Measurements from ENCODE around the gene ARAP3. TPM values are rescaled to one million over a fixed set of nuclear protein-coding genes. Genes with fewer than 3 reads are reported as not detected.

The ARAP3 gene
- total and polyA plus RNA-seq, 2 experiments from 2014 or later: 18.4 to 33.2 TPM

DNA sequence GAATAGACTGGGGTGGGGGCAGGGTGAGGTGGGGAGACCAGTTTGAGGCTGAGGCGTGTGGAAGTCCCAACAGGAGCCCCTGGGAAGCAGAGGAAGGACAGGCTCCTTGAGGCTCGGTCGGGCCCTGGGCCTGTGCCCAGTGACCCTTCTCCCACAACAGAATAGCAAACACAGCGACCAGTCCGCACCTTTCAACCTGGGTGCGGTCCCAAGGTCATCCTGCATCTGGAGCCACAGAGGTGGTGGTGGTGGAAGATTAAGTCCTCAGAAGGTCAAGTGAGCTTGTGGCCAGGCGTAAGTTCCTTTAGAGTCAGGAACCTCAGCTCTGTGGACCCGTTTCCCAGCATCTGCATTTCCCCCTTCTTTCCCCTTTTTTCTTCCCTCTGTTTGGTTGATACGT, 26.0 kb upstream of the ARAP3 start (continued):
- TF ChIP-seq ZNF114 (CRISPR knock-in tag; IDR thresholded peaks at IDR 0.05): no peak
- TF ChIP-seq ZNF462 (CRISPR knock-in tag; IDR thresholded peaks at IDR 0.05): no peak
- TF ChIP-seq, protein P1, sequence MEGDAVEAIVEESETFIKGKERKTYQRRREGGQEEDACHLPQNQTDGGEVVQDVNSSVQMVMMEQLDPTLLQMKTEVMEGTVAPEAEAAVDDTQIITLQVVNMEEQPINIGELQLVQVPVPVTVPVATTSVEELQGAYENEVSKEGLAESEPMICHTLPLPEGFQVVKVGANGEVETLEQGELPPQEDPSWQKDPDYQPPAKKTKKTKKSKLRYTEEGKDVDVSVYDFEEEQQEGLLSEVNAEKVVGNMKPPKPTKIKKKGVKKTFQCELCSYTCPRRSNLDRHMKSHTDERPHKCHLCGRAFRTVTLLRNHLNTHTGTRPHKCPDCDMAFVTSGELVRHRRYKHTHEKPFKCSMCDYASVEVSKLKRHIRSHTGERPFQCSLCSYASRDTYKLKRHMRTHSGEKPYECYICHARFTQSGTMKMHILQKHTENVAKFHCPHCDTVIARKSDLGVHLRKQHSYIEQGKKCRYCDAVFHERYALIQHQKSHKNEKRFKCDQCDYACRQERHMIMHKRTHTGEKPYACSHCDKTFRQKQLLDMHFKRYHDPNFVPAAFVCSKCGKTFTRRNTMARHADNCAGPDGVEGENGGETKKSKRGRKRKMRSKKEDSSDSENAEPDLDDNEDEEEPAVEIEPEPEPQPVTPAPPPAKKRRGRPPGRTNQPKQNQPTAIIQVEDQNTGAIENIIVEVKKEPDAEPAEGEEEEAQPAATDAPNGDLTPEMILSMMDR (conservative IDR thresholded peaks at IDR 0.05; ENCODE audit: low read depth in 2 of 2): no peak

DNA sequence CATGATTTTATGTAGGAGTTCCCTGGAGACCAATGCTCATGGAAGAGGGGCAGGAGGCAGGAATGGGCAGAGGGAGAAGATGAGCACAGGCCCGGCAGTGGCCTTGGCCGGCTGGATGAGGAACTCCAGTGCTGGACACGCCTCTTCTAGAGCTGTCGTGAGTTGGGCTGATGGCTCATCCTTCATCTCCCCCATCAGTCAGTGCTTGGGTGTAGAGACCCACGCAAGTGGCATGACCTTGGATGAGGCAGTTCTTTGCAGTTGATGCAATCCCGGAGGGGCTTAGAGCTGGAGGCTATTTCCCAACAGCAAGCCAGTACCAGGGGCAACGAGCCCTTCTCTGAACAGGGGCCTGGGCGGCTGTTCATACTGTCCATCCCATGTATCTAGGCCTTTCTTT, 25.5 kb upstream of the ARAP3 start:
- Histone ChIP-seq H3K4me2 (no peak overlapping the region), H3K27me3 (ENCODE audit: insufficient read depth) (peaks cover 30% of the 10 kb centered on the region), H3K9me2 (ENCODE audit: insufficient read depth) (no peaks in the 10 kb centered on the region), H3K36me3 (ENCODE audit: insufficient read depth) (no peaks in the 10 kb centered on the region), H4K20me1 (replicated peaks; ENCODE audit: insufficient read depth) (no peaks in the 10 kb centered on the region), H3K27ac (ENCODE audit: low read depth) (no peak overlapping the region), H3F3A (replicated peaks; ENCODE audit: low read depth) (no peaks in the 10 kb centered on the region), H3K4me3 (no peak overlapping the region), H3K4me1 (ENCODE audit: insufficient read depth) (peaks cover 3% of the 10 kb centered on the region), H3K79me2 (replicated peaks; ENCODE audit: insufficient read depth) (no peaks in the 10 kb centered on the region), H2AFZ (no peak overlapping the region)
- no peak for DNase-seq (ENCODE audit: low spot score)
- H3K4me1 Mint-ChIP-seq: peaks cover 9% of the 10 kb centered on the region
- peaks cover 3% of the 10 kb centered on the region for H3K27me3 Mint-ChIP-seq (ENCODE audit: insufficient read depth, low read depth, poor library complexity)
- H3K4me3 Mint-ChIP-seq: no peak overlapping the region
- H3K27ac Mint-ChIP-seq: no peak overlapping the region
- no peak for ATAC-seq
- no peaks in the 10 kb centered on the region for H3K36me3 Mint-ChIP-seq (ENCODE audit: low read depth)
- TF ChIP-seq NANOG (IDR thresholded peaks at IDR 0.05; ENCODE audit: borderline replicate concordance) (no peak), JUNB (IDR thresholded peaks at IDR 0.05; ENCODE audit: unreplicated experiment) (no peak)
- H3K9me3 Mint-ChIP-seq: no peaks in the 10 kb centered on the region
